ENCODE measurements around the gene HES4. TPM values are rescaled to one million over a fixed set of nuclear protein-coding genes. Genes with fewer than 3 reads are reported as not detected.

The HES4 gene
- total RNA-seq, 3 donors from 2014 or later (not counting 1 experiment from before 2014, with no cell fraction given) = 15.4 to 35.5 (median 28.9) TPM

GRCh38 chr1:985126-985525 lies 14.8 kb downstream of the HES4 start:
- Mint-ChIP-seq H3K4me3 (no peak overlapping the region), H3K27me3 (ENCODE audit: low read depth in 2 of 2) (peaks cover 30 to 37% of the 10 kb centered on the region in 2 donors), H3K36me3 (no peaks in the 10 kb centered on the region), H3K9me3 (no peaks in the 10 kb centered on the region), H3K4me1 (no peaks in the 10 kb centered on the region), H3K27ac (no peak overlapping the region)
- intact Hi-C loops (cut with micrococcal nuclease) = no loop called here
- Histone ChIP-seq H3K9me3 (ENCODE audit: control insufficient read depth, insufficient read depth, low read length) (no peaks in the 10 kb centered on the region), H3K4me1 (ENCODE audit: control insufficient read depth, insufficient read depth, low read length) (no peaks in the 10 kb centered on the region), H3K27ac (ENCODE audit: low read length) (no peak overlapping the region), H3K4me3 (ENCODE audit: low read length) (no peak overlapping the region), H3K27me3 (ENCODE audit: control insufficient read depth, insufficient read depth, low read length) (no peaks in the 10 kb centered on the region), H3K36me3 (ENCODE audit: control insufficient read depth, insufficient read depth, low read length) (no peaks in the 10 kb centered on the region)
- 80% methylated on average over 13 of the region's 13 CpGs for WGBS (ENCODE audit: insufficient coverage)
- ATAC-seq (no peak), DNase-seq (no peak)
- TF ChIP-seq CTCF (IDR thresholded peaks at IDR 0.05) = no peak

GRCh38 chr1:984476-984814 lies 15.5 kb downstream of the HES4 start:
- WGBS (ENCODE audit: insufficient coverage) = 58% methylated on average over 8 of the region's 12 CpGs

GRCh38 chr1:983798-984475 lies 16.0 kb downstream of the HES4 start:
- H3K4me1 Mint-ChIP-seq = no peaks in the 10 kb centered on the region
- H3K4me3 Mint-ChIP-seq = no peak overlapping the region
- peak; percentile 63 to 78 for DNase-seq
- no peak overlapping the region for H3K27ac Mint-ChIP-seq
- H3K4me1 ChIP-seq (ENCODE audit: control insufficient read depth, insufficient read depth, low read length) = no peaks in the 10 kb centered on the region
- intact Hi-C loops (cut with micrococcal nuclease) = loop anchor here (1.0 to 5.0 kb wide), 2 partner anchors 79 to 308 kb away; no protein-coding TSS in a partner anchor
- H3K36me3 Mint-ChIP-seq = no peaks in the 10 kb centered on the region
- ATAC-seq = peak; percentile 68 to 98 (median 91)
- H3K9me3 ChIP-seq (ENCODE audit: control insufficient read depth, insufficient read depth, low read length) = no peaks in the 10 kb centered on the region
- TF ChIP-seq CTCF (IDR thresholded peaks at IDR 0.05) = peak; percentile 97
- peaks cover 21 to 27% of the 10 kb centered on the region in 2 donors for H3K27me3 Mint-ChIP-seq (ENCODE audit: low read depth in 2 of 2)
- no peak overlapping the region for H3K4me3 ChIP-seq (ENCODE audit: low read length)
- no peaks in the 10 kb centered on the region for H3K9me3 Mint-ChIP-seq
- H3K27me3 ChIP-seq (ENCODE audit: control insufficient read depth, insufficient read depth, low read length) = no peaks in the 10 kb centered on the region
- 20% methylated on average over 29 of the region's 29 CpGs for WGBS (ENCODE audit: insufficient coverage)
- H3K36me3 ChIP-seq (ENCODE audit: control insufficient read depth, insufficient read depth, low read length) = no peaks in the 10 kb centered on the region
- no peak overlapping the region for H3K27ac ChIP-seq (ENCODE audit: low read length)

More at GRCh38 chr1:984476-984814, 15.5 kb downstream of the HES4 start:
- peak; percentile 70 for TF ChIP-seq CTCF (IDR thresholded peaks at IDR 0.05)
- no peak for ATAC-seq
- Histone ChIP-seq H3K27me3 (ENCODE audit: control insufficient read depth, insufficient read depth, low read length) (no peaks in the 10 kb centered on the region), H3K9me3 (ENCODE audit: control insufficient read depth, insufficient read depth, low read length) (no peaks in the 10 kb centered on the region), H3K4me1 (ENCODE audit: control insufficient read depth, insufficient read depth, low read length) (no peaks in the 10 kb centered on the region), H3K36me3 (ENCODE audit: control insufficient read depth, insufficient read depth, low read length) (no peaks in the 10 kb centered on the region), H3K27ac (ENCODE audit: low read length) (no peak overlapping the region), H3K4me3 (ENCODE audit: low read length) (no peak overlapping the region)
- Mint-ChIP-seq H3K4me1 (no peaks in the 10 kb centered on the region), H3K27ac (no peak overlapping the region), H3K27me3 (ENCODE audit: low read depth in 2 of 2) (peaks cover 25 to 32% of the 10 kb centered on the region in 2 donors), H3K4me3 (no peak overlapping the region), H3K9me3 (no peaks in the 10 kb centered on the region), H3K36me3 (no peaks in the 10 kb centered on the region)
- DNase-seq = no peak
- intact Hi-C loops (cut with micrococcal nuclease) = loop anchor here (1.0 to 5.0 kb wide), 2 partner anchors 79 to 308 kb away; no protein-coding TSS in a partner anchor

All from natural killer cell (primary cell).